Heart left ventricle (tissue), 16 donors: ENCODE data around the gene SPATA12. TPM values are rescaled to one million over a fixed set of nuclear protein-coding genes. Genes with fewer than 3 reads are reported as not detected.

Source experiments
- ATAC-seq, 4 donors: fragments of 200-7000 bp; cut with Tn5 transposase; one replicate each; pipeline ENCODE4 v1.9.1; 2020 to 2022; ENCODE audit warnings: moderate library complexity in 4 of 4, mild to moderate bottlenecking in 3 of 4, moderate number of reproducible peaks in 1 of 4
- DNase-seq, 5 donors: peaks; one replicate each; pipeline ENCODE4 v3.0.0-alpha.2; 2020
- H3K27ac ChIP-seq, 12 donors: fragments of 200-600 bp; sonication (generic) in 4 of 12; one replicate each; pipeline versions ENCODE4 v1.5.0 to v1.8.0; 2016 to 2022; ENCODE audit warnings: mild to moderate bottlenecking in 2 of 12
- H3K27me3 ChIP-seq, 9 donors: fragments of 200-600 bp; sonication (generic) in 2 of 9; one replicate each; pipeline versions ENCODE4 v1.5.1 to v1.8.0; 2016 to 2022; ENCODE audit warnings: mild to moderate bottlenecking in 3 of 9
- H3K36me3 ChIP-seq, 9 donors: fragments of 200-600 bp; sonication (generic) in 2 of 9; one replicate each; pipeline versions ENCODE4 v1.5.0 to v1.8.0; 2018 to 2022; ENCODE audit warnings: mild to moderate bottlenecking in 2 of 9
- H3K4me1 ChIP-seq, 12 donors: fragments of 200-600 bp; sonication (generic) in 4 of 12; one replicate each; pipeline versions ENCODE4 v1.5.0 to v1.8.0; 2016 to 2022; ENCODE audit warnings: mild to moderate bottlenecking in 3 of 12
- H3K4me3 ChIP-seq, 12 donors: fragments of 200-600 bp; sonication (generic) in 4 of 12; one replicate each; pipeline versions ENCODE4 v1.5.0 to v1.8.0; 2017 to 2022; ENCODE audit warnings: mild to moderate bottlenecking in 9 of 12, moderate library complexity in 4 of 12
- H3K9me3 ChIP-seq, 12 donors: fragments of 200-600 bp; sonication (generic) in 4 of 12; one replicate each; pipeline versions ENCODE4 v1.5.0 to v1.8.0; 2016 to 2022; ENCODE audit warnings: mild to moderate bottlenecking in 1 of 12
- POLR2A ChIP-seq, 2 donors: fragments of 450-650 bp; IDR thresholded peaks; one replicate each; pipeline ENCODE4 v1.6.1; 2017; ENCODE audit warnings: antibody characterized with exemption in 2 of 2, mild to moderate bottlenecking in 2 of 2, moderate library complexity in 2 of 2
- WGBS, 4 donors: extraction: QIAGEN DNeasy Blood & Tissue Kit in 2 of 4; methylation state at CpG; one replicate each; pipeline versions ENCODE4 v1.1.5 to v1.1.7; 2013 to 2018; 5-methylcytosine and 5-hydroxymethylcytosine counted together
- intact Hi-C, 10 donors: fragments of 100-400 bp; cut with DNase I; formaldehyde crosslinking; loops; one replicate each; pipeline versions ENCODE4 v1.11.1 to v1.14.2; 2022
- polyA plus RNA-seq, 2 donors: library from polyadenylated mRNA; stranded (reverse); fragments of 200-250 nt; gene quantifications; one replicate each; pipeline ENCODE4 v1.2.3, GENCODE V29; 2013
- total RNA-seq, 9 donors: library from RNA; depleted of rRNA in 2 of 9; stranded (reverse); fragments of >200 nt in 2 of 9; fragmentation: NEBNext Ultra II Directional in 3 of 9; extraction: Animal tissue kit (Norgen Biotek cat#: 25700) in 3 of 9; gene quantifications; one replicate each; pipeline versions ENCODE4 v1.1.0 to v1.2.4, GENCODE V29; 2016 to 2023
- TF ChIP-seq, protein P1 (sequence below), 12 donors: fragments of 200-600 bp; sonication (generic) in 4 of 12; IDR thresholded peaks; one replicate each; pipeline versions ENCODE4 v1.5.0 to v1.8.0; 2018 to 2022; ENCODE audit warnings: antibody characterized with exemption in 12 of 12, mild to moderate bottlenecking in 5 of 12
- donor health status: ischemic (EF 13 %, LVEDD 7.1; RV severe dilation, severe dysfunction).
- donor health status: healthy with polysubstance abuse.
- donor health status: DM: no; HTN: yes; CAD: no.
- donor health status: DM: no; HTN: no; CAD: no.
- donor health status: ischemic (EF 25% LVEDD 6.9; RV normal size, moderate dysfunction).
- donor health status: ischemic (EF 25% LVEDD 5.7; RV mildly dilated, moderate dysfunction).
- donor health status: healthy.
- donor health status: DM: yes; HTN: yes; CAD: no.
- donor health status: ischemic (EF 35%, LVEDD 5.7; RV mildly dilated, moderate dysfunction).
- donor health status: nonischemic (EF 11% LVEDD 7.7; RV severe dilation, severe dysfunction).
- donor health status: DM: yes; HTN: yes; CAD: no.
- donor health status: PGD.
- donor health status: ischemic (EF 29% LVEDD 5.4; RV normal size, mild dysfunction).
- donor health status: nonischemic (EF 23%, LVEDD 6.1; RV moderate dilation, normal function).

Gene SPATA12
- total and polyA plus RNA-seq, 11 donors, result 0.04 to 0.20 TPM; not detected in 9

- DNase-seq (peak in 3 of 5 donors; percentile 14 to 67 (median 30)), ATAC-seq (peak; percentile 47 to 76 (median 60))
- Histone ChIP-seq H3K4me3 (no peak overlapping the region), H3K36me3 (no peaks in the 10 kb centered on the region), H3K9me3 (no peaks in the 10 kb centered on the region), H3K4me1 (peaks cover 0 to 29% (median 9%) of the 10 kb centered on the region in 12 donors), H3K27me3 (no peaks in the 10 kb centered on the region), H3K27ac (peak overlapping the region in 3 of 12 donors; percentile 22 to 34 (median 25))
- intact Hi-C loops, result no loop called here
- no peak for TF ChIP-seq POLR2A (IDR thresholded peaks at IDR 0.05)
- TF ChIP-seq, protein P1, sequence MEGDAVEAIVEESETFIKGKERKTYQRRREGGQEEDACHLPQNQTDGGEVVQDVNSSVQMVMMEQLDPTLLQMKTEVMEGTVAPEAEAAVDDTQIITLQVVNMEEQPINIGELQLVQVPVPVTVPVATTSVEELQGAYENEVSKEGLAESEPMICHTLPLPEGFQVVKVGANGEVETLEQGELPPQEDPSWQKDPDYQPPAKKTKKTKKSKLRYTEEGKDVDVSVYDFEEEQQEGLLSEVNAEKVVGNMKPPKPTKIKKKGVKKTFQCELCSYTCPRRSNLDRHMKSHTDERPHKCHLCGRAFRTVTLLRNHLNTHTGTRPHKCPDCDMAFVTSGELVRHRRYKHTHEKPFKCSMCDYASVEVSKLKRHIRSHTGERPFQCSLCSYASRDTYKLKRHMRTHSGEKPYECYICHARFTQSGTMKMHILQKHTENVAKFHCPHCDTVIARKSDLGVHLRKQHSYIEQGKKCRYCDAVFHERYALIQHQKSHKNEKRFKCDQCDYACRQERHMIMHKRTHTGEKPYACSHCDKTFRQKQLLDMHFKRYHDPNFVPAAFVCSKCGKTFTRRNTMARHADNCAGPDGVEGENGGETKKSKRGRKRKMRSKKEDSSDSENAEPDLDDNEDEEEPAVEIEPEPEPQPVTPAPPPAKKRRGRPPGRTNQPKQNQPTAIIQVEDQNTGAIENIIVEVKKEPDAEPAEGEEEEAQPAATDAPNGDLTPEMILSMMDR (IDR thresholded peaks at IDR 0.05), result no peak
- 18 to 32% (median 26%) methylated on average over 6 of the region's 6 CpGs for WGBS, 4 donors
These were observed 18.8 kb upstream of the SPATA12 start for GRCh38 chr3:57041674-57042073.

DNA sequence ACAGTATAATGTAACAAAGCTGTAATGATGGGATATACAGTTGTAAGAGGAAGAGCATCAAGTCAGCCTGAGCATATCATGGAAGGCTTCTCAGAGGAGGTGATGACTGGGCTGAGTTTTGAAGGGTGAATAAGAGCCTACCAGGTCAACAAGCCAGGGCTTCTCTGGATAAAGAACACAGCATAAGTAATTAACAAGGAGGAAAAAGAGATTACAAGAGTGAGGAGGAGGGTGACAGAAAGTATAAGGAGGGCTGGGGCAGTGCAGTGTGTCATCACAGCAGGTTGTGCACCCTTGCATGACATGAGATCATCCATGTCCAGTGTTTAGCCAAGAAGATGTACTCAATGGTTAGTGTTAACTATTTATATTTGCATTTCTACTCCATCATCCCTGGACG lies 16.9 kb upstream of the SPATA12 start:
- Histone ChIP-seq H3K27ac (no peak overlapping the region), H3K36me3 (no peaks in the 10 kb centered on the region), H3K4me1 (peaks cover 0 to 44% (median 9%) of the 10 kb centered on the region in 12 donors), H3K9me3 (no peaks in the 10 kb centered on the region), H3K27me3 (no peaks in the 10 kb centered on the region), H3K4me3 (no peak overlapping the region)
- intact Hi-C loops, result no loop called here
- TF ChIP-seq POLR2A (IDR thresholded peaks at IDR 0.05), result no peak
- TF ChIP-seq, protein P1 (IDR thresholded peaks at IDR 0.05), result no peak
- DNase-seq (no peak), ATAC-seq (no peak)
- 0 to 33% (median 1%) methylated on average over 1 of the region's 1 CpG for WGBS, 4 donors

DNA sequence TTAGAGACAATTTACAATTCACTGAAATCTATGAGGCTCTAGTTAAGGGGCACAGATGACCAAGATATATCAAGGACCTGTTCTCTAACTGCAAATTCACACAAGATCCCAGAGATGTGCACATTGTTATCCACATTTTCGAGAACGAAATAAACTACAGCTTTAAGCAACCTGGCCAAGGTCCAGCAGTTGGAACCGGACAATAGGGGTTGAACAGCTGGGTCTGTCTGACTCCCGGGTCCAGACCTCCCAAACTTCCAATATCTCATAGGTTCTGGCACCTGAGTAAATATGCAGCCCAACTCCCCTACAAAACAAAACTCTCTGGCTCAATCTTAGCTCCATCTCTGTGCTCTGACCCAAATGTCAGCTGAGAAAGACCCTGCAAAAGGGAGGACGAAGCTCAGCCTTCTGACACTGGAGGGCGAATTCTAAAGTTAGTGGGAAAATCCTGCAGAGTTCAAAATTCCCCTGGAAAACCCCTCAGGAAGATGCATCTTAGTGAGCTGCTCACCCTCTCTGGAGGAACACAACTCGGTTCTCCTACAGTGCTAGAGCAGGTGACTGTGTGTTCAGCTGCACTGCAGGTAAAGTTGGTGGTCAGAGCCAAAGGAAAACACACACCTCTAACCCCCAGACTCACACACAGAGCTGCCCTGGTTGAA lies 14.2 kb upstream of the SPATA12 start:
- WGBS, 4 donors, result 39 to 51% (median 42%) methylated on average over 7 of the region's 7 CpGs
- no peak overlapping the region for H3K4me3 ChIP-seq
- H3K9me3 ChIP-seq, result no peaks in the 10 kb centered on the region

DNA sequence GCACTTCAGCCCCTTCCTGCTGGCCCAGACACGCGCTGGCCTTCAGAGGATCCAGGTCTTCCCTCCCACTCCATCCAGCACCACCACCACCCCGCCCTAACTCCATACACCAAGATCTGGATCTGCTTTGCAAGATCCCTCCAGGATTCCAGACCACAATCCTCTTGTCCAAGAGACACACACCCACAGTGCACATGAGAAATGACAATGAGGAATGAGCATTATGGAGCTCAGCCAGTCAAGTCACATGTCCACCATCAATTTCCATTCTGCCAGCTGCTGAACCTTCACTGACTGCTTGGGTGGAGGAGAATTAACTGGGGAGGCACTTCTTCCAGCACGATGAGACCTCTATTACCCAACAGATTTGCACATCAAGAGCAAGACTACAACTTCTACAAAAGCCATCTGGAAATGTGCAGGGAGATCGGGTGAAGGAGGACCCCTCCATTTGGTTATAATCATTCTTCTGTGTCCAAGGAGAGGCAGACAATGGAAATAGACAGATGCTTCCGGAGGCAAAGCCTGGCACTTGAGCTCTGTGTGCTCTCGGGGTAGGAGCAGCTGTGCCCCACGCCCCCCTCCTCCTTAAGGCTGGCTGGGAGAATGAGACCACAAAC lies 12.3 kb upstream of the SPATA12 start:
- Histone ChIP-seq H3K9me3 (no peaks in the 10 kb centered on the region), H3K27ac (no peak overlapping the region), H3K36me3 (no peaks in the 10 kb centered on the region), H3K4me1 (peaks cover 0 to 32% (median 4%) of the 10 kb centered on the region in 12 donors), H3K27me3 (no peaks in the 10 kb centered on the region), H3K4me3 (no peak overlapping the region)
- peak in 3 of 4 donors; percentile 44 to 69 (median 58) for ATAC-seq
- peak in 1 of 5 donors; percentile 32 for DNase-seq
- 57 to 65% (median 63%) methylated on average over 8 of the region's 8 CpGs for WGBS, 4 donors
- intact Hi-C loops, result no loop called here
- TF ChIP-seq, protein P1 (IDR thresholded peaks at IDR 0.05), result no peak
- no peak for TF ChIP-seq POLR2A (IDR thresholded peaks at IDR 0.05)

More for the DNA sequence above, 14.2 kb upstream of the SPATA12 start:
- H3K27ac ChIP-seq, result no peak overlapping the region
- peaks cover 0 to 42% (median 9%) of the 10 kb centered on the region in 12 donors for H3K4me1 ChIP-seq
- no peak for ATAC-seq
- intact Hi-C loops, result no loop called here
- H3K27me3 ChIP-seq, result no peaks in the 10 kb centered on the region
- TF ChIP-seq, protein P1 (IDR thresholded peaks at IDR 0.05), result no peak
- no peak for TF ChIP-seq POLR2A (IDR thresholded peaks at IDR 0.05)
- DNase-seq, result peak in 1 of 5 donors; percentile 33
- no peaks in the 10 kb centered on the region for H3K36me3 ChIP-seq
